SK-N-SH (cell line): ENCODE measurements around the gene NSUN7.

Experiments used
- CHD2 ChIP-seq: fragments of 150-350 bp; IDR thresholded peaks from 2 replicates; pipeline ENCODE4 v1.6.1; 2018; ENCODE audit warnings: low read length; ENCODE audit not compliant: partially characterized antibody
- CTCF ChIP-seq: fragments of 200-600 bp; sonication (generic); IDR thresholded peaks from 2 replicates; pipeline ENCODE4 v1.6.1; 2017; ENCODE audit warnings: antibody characterized with exemption, mild to moderate bottlenecking, moderate library complexity
- EZH2phosphoT487 ChIP-seq: fragments of 200-600 bp; sonication (generic); IDR thresholded peaks from 2 replicates; pipeline ENCODE4 v1.6.1; 2017; ENCODE audit warnings: low read depth, mixed run types, mild to moderate bottlenecking, antibody characterized with exemption, moderate library complexity, borderline replicate concordance
- MEF2A ChIP-seq: IDR thresholded peaks from 2 replicates; pipeline ENCODE4 v1.4.0; 2012; ENCODE audit warnings: low read depth, borderline replicate concordance
- SMC3 ChIP-seq: IDR thresholded peaks from 2 replicates; pipeline ENCODE4 v1.6.1; 2012; ENCODE audit warnings: low read depth, low read length, improper control_type of control experiment
- TAF1 ChIP-seq: IDR thresholded peaks from 2 replicates; pipeline ENCODE4 v1.6.1; 2012; ENCODE audit warnings: low read depth, mild to moderate bottlenecking, low read length, moderate library complexity, borderline replicate concordance
- YY1 ChIP-seq: IDR thresholded peaks from 2 replicates; pipeline ENCODE4 v1.4.0; 2012; ENCODE audit warnings: low read depth, mild to moderate bottlenecking
- ZBTB33 ChIP-seq: IDR thresholded peaks from 2 replicates; pipeline ENCODE4 v1.4.0; 2012; ENCODE audit warnings: low read depth, borderline replicate concordance

GRCh38 chr4:40845154-40845835 is 95.5 kb downstream of the NSUN7 start:
- TF ChIP-seq CHD2 = no peak
- TF ChIP-seq EZH2phosphoT487 = no peak
- TF ChIP-seq CTCF = no peak
- no peak for TF ChIP-seq TAF1
- no peak for TF ChIP-seq SMC3
- TF ChIP-seq MEF2A = no peak
- no peak for TF ChIP-seq YY1
- no peak for TF ChIP-seq ZBTB33
